Retinal pigment epithelial cell (primary cell): Measurements from ENCODE around the gene EARS2.

Experiments used
- DNase-seq: peaks from one replicate; pipeline ENCODE4 v3.0.0-alpha.2; 2010; ENCODE audit warnings: low read depth
- H3K4me3 ChIP-seq: 2 replicates; pipeline ENCODE4 v1.5.1; 2011; ENCODE audit warnings: mild to moderate bottlenecking, low read length, control low read depth, moderate library complexity
- TF ChIP-seq, protein P1 (sequence below): conservative IDR thresholded peaks from 2 replicates; pipeline ENCODE4 v1.5.1; 2011; ENCODE audit warnings: low read depth, low read length, control low read depth, inconsistent platforms

The EARS2 gene

GRCh38 chr16:23527961-23528643 is 29.0 kb downstream of the EARS2 start:
- no peak for DNase-seq
- TF ChIP-seq, protein P1, sequence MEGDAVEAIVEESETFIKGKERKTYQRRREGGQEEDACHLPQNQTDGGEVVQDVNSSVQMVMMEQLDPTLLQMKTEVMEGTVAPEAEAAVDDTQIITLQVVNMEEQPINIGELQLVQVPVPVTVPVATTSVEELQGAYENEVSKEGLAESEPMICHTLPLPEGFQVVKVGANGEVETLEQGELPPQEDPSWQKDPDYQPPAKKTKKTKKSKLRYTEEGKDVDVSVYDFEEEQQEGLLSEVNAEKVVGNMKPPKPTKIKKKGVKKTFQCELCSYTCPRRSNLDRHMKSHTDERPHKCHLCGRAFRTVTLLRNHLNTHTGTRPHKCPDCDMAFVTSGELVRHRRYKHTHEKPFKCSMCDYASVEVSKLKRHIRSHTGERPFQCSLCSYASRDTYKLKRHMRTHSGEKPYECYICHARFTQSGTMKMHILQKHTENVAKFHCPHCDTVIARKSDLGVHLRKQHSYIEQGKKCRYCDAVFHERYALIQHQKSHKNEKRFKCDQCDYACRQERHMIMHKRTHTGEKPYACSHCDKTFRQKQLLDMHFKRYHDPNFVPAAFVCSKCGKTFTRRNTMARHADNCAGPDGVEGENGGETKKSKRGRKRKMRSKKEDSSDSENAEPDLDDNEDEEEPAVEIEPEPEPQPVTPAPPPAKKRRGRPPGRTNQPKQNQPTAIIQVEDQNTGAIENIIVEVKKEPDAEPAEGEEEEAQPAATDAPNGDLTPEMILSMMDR = no peak
- no peak overlapping the region for H3K4me3 ChIP-seq

- TF ChIP-seq, protein P1 = no peak
- DNase-seq = no peak
- no peak overlapping the region for H3K4me3 ChIP-seq
These were observed 32.3 kb downstream of the EARS2 start for GRCh38 chr16:23524886-23525285.

DNA sequence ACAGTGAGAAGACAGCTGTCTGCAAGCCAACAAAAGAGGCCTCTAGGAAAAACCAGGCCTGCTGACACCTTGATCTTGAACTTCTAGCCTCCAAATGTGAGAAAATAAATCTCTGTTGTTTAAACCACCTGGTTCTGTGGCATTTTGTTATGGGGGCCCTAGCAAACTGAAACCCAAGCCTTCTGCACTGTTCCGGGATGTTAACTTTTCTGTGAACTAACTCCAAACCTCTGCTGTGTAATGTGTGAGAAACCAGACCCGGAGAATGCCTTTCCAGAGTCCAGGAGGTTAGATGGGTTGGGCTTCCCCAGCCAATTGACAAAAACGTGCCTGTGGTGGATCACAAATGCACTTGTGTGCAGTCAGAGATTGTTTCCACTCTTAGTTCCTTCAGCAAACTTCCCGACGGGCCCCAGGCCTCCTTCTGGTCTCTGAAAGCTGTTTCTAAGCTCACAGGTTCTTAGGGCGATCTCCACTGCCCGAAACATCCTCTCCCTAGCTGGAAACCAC is 33.2 kb downstream of the EARS2 start:
- H3K4me3 ChIP-seq = no peak overlapping the region
- TF ChIP-seq, protein P1 = no peak
- DNase-seq = no peak

GRCh38 chr16:23523321-23523720 is 33.8 kb downstream of the EARS2 start:
- no peak for DNase-seq
- TF ChIP-seq, protein P1 = no peak

GRCh38 chr16:23521965-23522364 is 35.2 kb downstream of the EARS2 start:
- TF ChIP-seq, protein P1 = no peak
- no peak for DNase-seq
- H3K4me3 ChIP-seq = no peak overlapping the region

More at GRCh38 chr16:23523321-23523720, 33.8 kb downstream of the EARS2 start:
- no peak overlapping the region for H3K4me3 ChIP-seq

- DNase-seq = no peak
- TF ChIP-seq, protein P1 = no peak
- H3K4me3 ChIP-seq = no peak overlapping the region
These were observed 36.0 kb downstream of the EARS2 start for GRCh38 chr16:23521037-23521743.
